ENCODE data around the gene TIAM1. TPM values are rescaled to one million over a fixed set of nuclear protein-coding genes. Genes with fewer than 3 reads are reported as not detected.

Gene TIAM1
- total RNA-seq, 1 experiment from 2014 or later, result 3.7 TPM

DNA sequence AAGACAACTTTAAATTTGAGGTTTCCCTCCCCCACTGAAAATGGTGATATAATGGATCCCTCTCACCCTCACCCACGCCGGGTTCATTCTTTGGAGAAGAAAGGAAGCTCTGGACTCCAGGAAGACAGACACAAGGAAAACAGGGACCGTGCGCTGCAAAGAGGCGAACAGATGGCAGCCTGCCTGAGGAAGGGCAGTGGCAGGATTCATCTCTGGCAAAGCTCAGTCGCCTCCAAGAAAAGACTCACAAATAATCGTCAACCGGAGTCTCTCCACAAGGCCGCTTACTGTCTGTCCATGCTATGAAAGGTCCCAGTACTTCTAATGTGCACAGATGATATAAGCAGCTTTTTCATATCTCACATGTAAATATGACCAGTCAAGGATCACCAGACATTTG, 110.3 kb downstream of the TIAM1 start:
- H3K36me3 ChIP-seq (ENCODE audit: control insufficient read depth, insufficient read depth, low read length), result no peaks in the 10 kb centered on the region
- no peaks in the 10 kb centered on the region for H3K27me3 ChIP-seq (ENCODE audit: control insufficient read depth, insufficient read depth, low read length)
- ATAC-seq (no peak), DNase-seq (ENCODE audit: low read depth, low spot score) (no peak)
- TF ChIP-seq, protein P1, sequence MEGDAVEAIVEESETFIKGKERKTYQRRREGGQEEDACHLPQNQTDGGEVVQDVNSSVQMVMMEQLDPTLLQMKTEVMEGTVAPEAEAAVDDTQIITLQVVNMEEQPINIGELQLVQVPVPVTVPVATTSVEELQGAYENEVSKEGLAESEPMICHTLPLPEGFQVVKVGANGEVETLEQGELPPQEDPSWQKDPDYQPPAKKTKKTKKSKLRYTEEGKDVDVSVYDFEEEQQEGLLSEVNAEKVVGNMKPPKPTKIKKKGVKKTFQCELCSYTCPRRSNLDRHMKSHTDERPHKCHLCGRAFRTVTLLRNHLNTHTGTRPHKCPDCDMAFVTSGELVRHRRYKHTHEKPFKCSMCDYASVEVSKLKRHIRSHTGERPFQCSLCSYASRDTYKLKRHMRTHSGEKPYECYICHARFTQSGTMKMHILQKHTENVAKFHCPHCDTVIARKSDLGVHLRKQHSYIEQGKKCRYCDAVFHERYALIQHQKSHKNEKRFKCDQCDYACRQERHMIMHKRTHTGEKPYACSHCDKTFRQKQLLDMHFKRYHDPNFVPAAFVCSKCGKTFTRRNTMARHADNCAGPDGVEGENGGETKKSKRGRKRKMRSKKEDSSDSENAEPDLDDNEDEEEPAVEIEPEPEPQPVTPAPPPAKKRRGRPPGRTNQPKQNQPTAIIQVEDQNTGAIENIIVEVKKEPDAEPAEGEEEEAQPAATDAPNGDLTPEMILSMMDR (IDR thresholded peaks at IDR 0.05), result no peak
- no peak for TF ChIP-seq POLR2AphosphoS5 (IDR thresholded peaks at IDR 0.05; ENCODE audit: low read depth, low read length)
- TF ChIP-seq TCF7L2 (IDR thresholded peaks at IDR 0.05; ENCODE audit: low read depth, low read length), result no peak
- TF ChIP-seq SIN3A (IDR thresholded peaks at IDR 0.05; ENCODE audit: borderline replicate concordance, insufficient read depth, low read depth, low read length), result no peak
- TF ChIP-seq, protein P2, sequence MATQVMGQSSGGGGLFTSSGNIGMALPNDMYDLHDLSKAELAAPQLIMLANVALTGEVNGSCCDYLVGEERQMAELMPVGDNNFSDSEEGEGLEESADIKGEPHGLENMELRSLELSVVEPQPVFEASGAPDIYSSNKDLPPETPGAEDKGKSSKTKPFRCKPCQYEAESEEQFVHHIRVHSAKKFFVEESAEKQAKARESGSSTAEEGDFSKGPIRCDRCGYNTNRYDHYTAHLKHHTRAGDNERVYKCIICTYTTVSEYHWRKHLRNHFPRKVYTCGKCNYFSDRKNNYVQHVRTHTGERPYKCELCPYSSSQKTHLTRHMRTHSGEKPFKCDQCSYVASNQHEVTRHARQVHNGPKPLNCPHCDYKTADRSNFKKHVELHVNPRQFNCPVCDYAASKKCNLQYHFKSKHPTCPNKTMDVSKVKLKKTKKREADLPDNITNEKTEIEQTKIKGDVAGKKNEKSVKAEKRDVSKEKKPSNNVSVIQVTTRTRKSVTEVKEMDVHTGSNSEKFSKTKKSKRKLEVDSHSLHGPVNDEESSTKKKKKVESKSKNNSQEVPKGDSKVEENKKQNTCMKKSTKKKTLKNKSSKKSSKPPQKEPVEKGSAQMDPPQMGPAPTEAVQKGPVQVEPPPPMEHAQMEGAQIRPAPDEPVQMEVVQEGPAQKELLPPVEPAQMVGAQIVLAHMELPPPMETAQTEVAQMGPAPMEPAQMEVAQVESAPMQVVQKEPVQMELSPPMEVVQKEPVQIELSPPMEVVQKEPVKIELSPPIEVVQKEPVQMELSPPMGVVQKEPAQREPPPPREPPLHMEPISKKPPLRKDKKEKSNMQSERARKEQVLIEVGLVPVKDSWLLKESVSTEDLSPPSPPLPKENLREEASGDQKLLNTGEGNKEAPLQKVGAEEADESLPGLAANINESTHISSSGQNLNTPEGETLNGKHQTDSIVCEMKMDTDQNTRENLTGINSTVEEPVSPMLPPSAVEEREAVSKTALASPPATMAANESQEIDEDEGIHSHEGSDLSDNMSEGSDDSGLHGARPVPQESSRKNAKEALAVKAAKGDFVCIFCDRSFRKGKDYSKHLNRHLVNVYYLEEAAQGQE (IDR thresholded peaks at IDR 0.05; ENCODE audit: insufficient read depth in 1 of 2, low read depth in 2 of 2, low read length in 1 of 2), result no peak
- H3K27ac ChIP-seq (ENCODE audit: low read length), result no peak overlapping the region
- no peak overlapping the region for H3K4me3 ChIP-seq (ENCODE audit: low read depth in 2 of 2, low read length in 2 of 2)
- H3K4me1 ChIP-seq (ENCODE audit: control insufficient read depth, insufficient read depth, low read length), result no peaks in the 10 kb centered on the region
- ChIA-PET POLR2A (no interaction called here), CTCF (no interaction called here)
- H3K9me3 ChIP-seq (ENCODE audit: control insufficient read depth, insufficient read depth, low read depth, low read length), result no peaks in the 10 kb centered on the region
- intact Hi-C loops (cut with micrococcal nuclease; ENCODE audit: unreplicated experiment), result no loop called here
- in situ Hi-C loops (cut with HindIII; ENCODE audit: low pct_unique_long_range_greater_than_20kb, low sequenced_read_pairs), result no loop called here
- no TSS peak for BruUV-seq (replicated peaks)

DNA sequence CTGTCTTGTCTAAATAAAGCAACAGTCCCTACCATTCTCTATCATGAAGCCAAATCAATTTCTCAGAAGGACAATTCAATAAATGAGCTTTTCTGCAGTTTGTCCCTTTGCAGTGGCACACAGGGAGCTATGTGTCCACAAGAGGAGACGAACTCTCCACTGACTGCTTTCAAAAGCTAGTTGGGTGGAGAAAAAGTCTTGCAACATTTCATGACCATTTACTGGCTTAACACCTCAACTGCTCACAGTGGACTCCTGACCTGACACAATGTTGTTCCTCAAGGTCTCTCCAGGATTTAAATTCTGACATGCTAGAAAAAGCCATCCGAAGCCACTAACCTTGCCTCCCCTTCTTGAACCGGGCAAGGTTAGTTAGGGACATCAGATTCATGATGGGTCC, 111.7 kb downstream of the TIAM1 start:
- in situ Hi-C loops (cut with HindIII; ENCODE audit: low pct_unique_long_range_greater_than_20kb, low sequenced_read_pairs) (no loop called here), intact Hi-C loops (cut with micrococcal nuclease; ENCODE audit: unreplicated experiment) (no loop called here)
- ATAC-seq (no peak), DNase-seq (ENCODE audit: low read depth, low spot score) (no peak)
- ChIA-PET POLR2A (no interaction called here), CTCF (no interaction called here)
- Histone ChIP-seq H3K27ac (ENCODE audit: low read length) (no peak overlapping the region), H3K4me1 (ENCODE audit: control insufficient read depth, insufficient read depth, low read length) (no peaks in the 10 kb centered on the region), H3K27me3 (ENCODE audit: control insufficient read depth, insufficient read depth, low read length) (no peaks in the 10 kb centered on the region), H3K4me3 (ENCODE audit: low read depth in 2 of 2, low read length in 2 of 2) (no peak overlapping the region), H3K9me3 (ENCODE audit: control insufficient read depth, insufficient read depth, low read depth, low read length) (no peaks in the 10 kb centered on the region), H3K36me3 (ENCODE audit: control insufficient read depth, insufficient read depth, low read length) (no peaks in the 10 kb centered on the region)
- no TSS peak for BruUV-seq (replicated peaks)
- TF ChIP-seq, protein P1 (IDR thresholded peaks at IDR 0.05), result no peak
- no peak for TF ChIP-seq SIN3A (IDR thresholded peaks at IDR 0.05; ENCODE audit: borderline replicate concordance, insufficient read depth, low read depth, low read length)
- TF ChIP-seq TCF7L2 (IDR thresholded peaks at IDR 0.05; ENCODE audit: low read depth, low read length), result no peak
- TF ChIP-seq, protein P2 (IDR thresholded peaks at IDR 0.05; ENCODE audit: insufficient read depth in 1 of 2, low read depth in 2 of 2, low read length in 1 of 2), result no peak
- TF ChIP-seq POLR2AphosphoS5 (IDR thresholded peaks at IDR 0.05; ENCODE audit: low read depth, low read length), result no peak
